ENCODE measurements around the gene NMRK1. TPM values are rescaled to one million over a fixed set of nuclear protein-coding genes. Genes with fewer than 3 reads are reported as not detected.

Gene NMRK1
- total RNA-seq (10 to 100 TPM; 33.1 TPM), polyA plus RNA-seq (10 to 100 TPM; 40.1 to 62.6 TPM)
- long read RNA-seq, donor 1, transcript NMRK1-201 (9 exons, 1,185 nt), result major isoform, 27 of 94 reads
- long read RNA-seq, donor 1, transcript NMRK1-202 (8 exons, 1,121 nt), result minor isoform, 6 of 94 reads
- long read RNA-seq, donor 1, transcript NMRK1-207 (7 exons, 1,903 nt), result minor isoform, 5 of 94 reads
- long read RNA-seq, donor 1, transcript NMRK1-203 (10 exons, 2,050 nt), result minor isoform, 8 of 94 reads
- long read RNA-seq, donor 1, partial matches to known transcripts, result 7 of 94 reads
- long read RNA-seq, donor 1, other reads (novel, unspliced or antisense), result 39 of 94 reads
- long read RNA-seq, donor 2, partial matches to known transcripts, result 1 of 20 reads
- long read RNA-seq, donor 2, other reads (novel, unspliced or antisense), result 14 of 20 reads

- intact Hi-C loops (cut with DNase I), result loop anchor here (2.0 to 5.0 kb wide), 3 partner anchors 59 to 136 kb away; partner anchors contain the start of genes C9orf40 (in 2 of the 2) and CARNMT1 (in 2 of the 2)
- ATAC-seq (ENCODE audit: low FRiP score) (peak; percentile 97), DNase-seq (peak; percentile 98)
- no peaks in the 10 kb centered on the region for H3K9me3 ChIP-seq (ENCODE audit: control insufficient read depth, low read length)
- H3K36me3 ChIP-seq (ENCODE audit: control insufficient read depth in 1 of 2, insufficient read depth in 2 of 2, low read length in 1 of 2), result no peaks in the 10 kb centered on the region
- H3K27me3 ChIP-seq (ENCODE audit: control insufficient read depth in 1 of 2, insufficient read depth in 2 of 2, low read length in 1 of 2), result no peaks in the 10 kb centered on the region
- H3K4me1 ChIP-seq (ENCODE audit: control insufficient read depth in 1 of 2, insufficient read depth in 2 of 2, low read length in 2 of 2), result peaks cover 0 to 2% of the 10 kb centered on the region in 2 donors
- 0 to 1% methylated on average over 61 to 93 of the region's 93 CpGs for WGBS, 2 donors
- peak within 1 kb of the TSS in 1 of 2 donors; percentile 66 for H3K27ac ChIP-seq (ENCODE audit: low read depth in 1 of 2, low read length in 2 of 2)
- H3K4me3 ChIP-seq (ENCODE audit: low read length in 2 of 2), result peak within 1 kb of the TSS; percentile 89 to 90
Measured at GRCh38 chr9:75087824-75088645, at the start of gene NMRK1, which contains the start of gene OSTF1. Gene NMRK1 (minus strand): TSS chr9:75088155. CDS start chr9:75083115, 5,040 bp downstream. Gene OSTF1 (plus strand): TSS chr9:75088514. CDS start chr9:75088693, 179 bp downstream.

GRCh38 chr9:75134495-75134894, 46.5 kb upstream of the NMRK1 start:
- intact Hi-C loops (cut with DNase I), result no loop called here
- H3K27ac ChIP-seq (ENCODE audit: low read depth in 1 of 2, low read length in 2 of 2), result no peak overlapping the region
- WGBS, 2 donors, result 90 to 91% methylated on average over 2 of the region's 2 CpGs
- H3K9me3 ChIP-seq (ENCODE audit: control insufficient read depth, low read length), result no peaks in the 10 kb centered on the region
- no peaks in the 10 kb centered on the region for H3K4me1 ChIP-seq (ENCODE audit: control insufficient read depth in 1 of 2, insufficient read depth in 2 of 2, low read length in 2 of 2)
- no peak overlapping the region for H3K4me3 ChIP-seq (ENCODE audit: low read length in 2 of 2)
- no peak for ATAC-seq (ENCODE audit: low FRiP score)
- H3K36me3 ChIP-seq (ENCODE audit: control insufficient read depth in 1 of 2, insufficient read depth in 2 of 2, low read length in 1 of 2), result peaks cover 12% of the 10 kb centered on the region in 2 donors
- no peak for DNase-seq
- no peaks in the 10 kb centered on the region for H3K27me3 ChIP-seq (ENCODE audit: control insufficient read depth in 1 of 2, insufficient read depth in 2 of 2, low read length in 1 of 2)

GRCh38 chr9:75133396-75133795, 45.4 kb upstream of the NMRK1 start:
- intact Hi-C loops (cut with DNase I), result no loop called here
- 91 to 92% methylated on average over 3 of the region's 3 CpGs for WGBS, 2 donors

GRCh38 chr9:75132244-75132643, 44.3 kb upstream of the NMRK1 start:
- Histone ChIP-seq H3K27me3 (ENCODE audit: control insufficient read depth in 1 of 2, insufficient read depth in 2 of 2, low read length in 1 of 2) (no peaks in the 10 kb centered on the region), H3K4me1 (ENCODE audit: control insufficient read depth in 1 of 2, insufficient read depth in 2 of 2, low read length in 2 of 2) (no peaks in the 10 kb centered on the region), H3K4me3 (ENCODE audit: low read length in 2 of 2) (no peak overlapping the region), H3K9me3 (ENCODE audit: control insufficient read depth, low read length) (no peaks in the 10 kb centered on the region), H3K27ac (ENCODE audit: low read depth in 1 of 2, low read length in 2 of 2) (no peak overlapping the region), H3K36me3 (ENCODE audit: control insufficient read depth in 1 of 2, insufficient read depth in 2 of 2, low read length in 1 of 2) (peaks cover 12% of the 10 kb centered on the region in 2 donors)
- DNase-seq (no peak), ATAC-seq (ENCODE audit: low FRiP score) (no peak)
- intact Hi-C loops (cut with DNase I), result no loop called here
- 90 to 91% methylated on average over 4 of the region's 4 CpGs for WGBS, 2 donors

More at GRCh38 chr9:75133396-75133795, 45.4 kb upstream of the NMRK1 start:
- Histone ChIP-seq H3K36me3 (ENCODE audit: control insufficient read depth in 1 of 2, insufficient read depth in 2 of 2, low read length in 1 of 2) (peaks cover 12% of the 10 kb centered on the region in 2 donors), H3K4me1 (ENCODE audit: control insufficient read depth in 1 of 2, insufficient read depth in 2 of 2, low read length in 2 of 2) (no peaks in the 10 kb centered on the region), H3K27me3 (ENCODE audit: control insufficient read depth in 1 of 2, insufficient read depth in 2 of 2, low read length in 1 of 2) (no peaks in the 10 kb centered on the region), H3K4me3 (ENCODE audit: low read length in 2 of 2) (no peak overlapping the region), H3K27ac (ENCODE audit: low read depth in 1 of 2, low read length in 2 of 2) (no peak overlapping the region), H3K9me3 (ENCODE audit: control insufficient read depth, low read length) (no peaks in the 10 kb centered on the region)
- no peak for ATAC-seq (ENCODE audit: low FRiP score)
- DNase-seq, result no peak

- intact Hi-C loops (cut with DNase I), result no loop called here
- Histone ChIP-seq H3K4me1 (ENCODE audit: control insufficient read depth in 1 of 2, insufficient read depth in 2 of 2, low read length in 2 of 2) (no peaks in the 10 kb centered on the region), H3K9me3 (ENCODE audit: control insufficient read depth, low read length) (no peaks in the 10 kb centered on the region), H3K27ac (ENCODE audit: low read depth in 1 of 2, low read length in 2 of 2) (no peak overlapping the region), H3K36me3 (ENCODE audit: control insufficient read depth in 1 of 2, insufficient read depth in 2 of 2, low read length in 1 of 2) (peaks cover 12% of the 10 kb centered on the region in 2 donors), H3K4me3 (ENCODE audit: low read length in 2 of 2) (no peak overlapping the region), H3K27me3 (ENCODE audit: control insufficient read depth in 1 of 2, insufficient read depth in 2 of 2, low read length in 1 of 2) (no peaks in the 10 kb centered on the region)
- no peak for ATAC-seq (ENCODE audit: low FRiP score)
- 94 to 96% methylated on average over 3 of the region's 3 CpGs for whole genome bisulfite sequencing, 2 donors
- no peak for DNase-seq
Measured at GRCh38 chr9:75131700-75132099, 43.7 kb upstream of the NMRK1 start.

- intact Hi-C loops (cut with DNase I), result no loop called here
- Histone ChIP-seq H3K4me3 (ENCODE audit: low read length in 2 of 2) (no peak overlapping the region), H3K4me1 (ENCODE audit: control insufficient read depth in 1 of 2, insufficient read depth in 2 of 2, low read length in 2 of 2) (no peaks in the 10 kb centered on the region), H3K27ac (ENCODE audit: low read depth in 1 of 2, low read length in 2 of 2) (no peak overlapping the region), H3K9me3 (ENCODE audit: control insufficient read depth, low read length) (no peaks in the 10 kb centered on the region), H3K27me3 (ENCODE audit: control insufficient read depth in 1 of 2, insufficient read depth in 2 of 2, low read length in 1 of 2) (no peaks in the 10 kb centered on the region), H3K36me3 (ENCODE audit: control insufficient read depth in 1 of 2, insufficient read depth in 2 of 2, low read length in 1 of 2) (peaks cover 10 to 12% of the 10 kb centered on the region in 2 donors)
- WGBS, 2 donors, result 77% methylated on average over 5 of the region's 5 CpGs
- DNase-seq, result no peak
- no peak for ATAC-seq (ENCODE audit: low FRiP score)
Measured at GRCh38 chr9:75130621-75131230, 42.8 kb upstream of the NMRK1 start.

- H3K4me1 ChIP-seq (ENCODE audit: control insufficient read depth in 1 of 2, insufficient read depth in 2 of 2, low read length in 2 of 2), result no peaks in the 10 kb centered on the region
- no peak overlapping the region for H3K4me3 ChIP-seq (ENCODE audit: low read length in 2 of 2)
- no peak for DNase-seq
- 97 to 98% methylated on average over 5 of the region's 5 CpGs for WGBS, 2 donors
- intact Hi-C loops (cut with DNase I), result no loop called here
- ATAC-seq (ENCODE audit: low FRiP score), result no peak
- H3K27ac ChIP-seq (ENCODE audit: low read depth in 1 of 2, low read length in 2 of 2), result no peak overlapping the region
- H3K36me3 ChIP-seq (ENCODE audit: control insufficient read depth in 1 of 2, insufficient read depth in 2 of 2, low read length in 1 of 2), result peaks cover 10 to 12% of the 10 kb centered on the region in 2 donors
- H3K9me3 ChIP-seq (ENCODE audit: control insufficient read depth, low read length), result no peaks in the 10 kb centered on the region
- H3K27me3 ChIP-seq (ENCODE audit: control insufficient read depth in 1 of 2, insufficient read depth in 2 of 2, low read length in 1 of 2), result no peaks in the 10 kb centered on the region
Measured at GRCh38 chr9:75130172-75130571, 42.2 kb upstream of the NMRK1 start.

GRCh38 chr9:75128535-75128934, 40.6 kb upstream of the NMRK1 start:
- Histone ChIP-seq H3K27me3 (ENCODE audit: control insufficient read depth in 1 of 2, insufficient read depth in 2 of 2, low read length in 1 of 2) (no peaks in the 10 kb centered on the region), H3K9me3 (ENCODE audit: control insufficient read depth, low read length) (no peaks in the 10 kb centered on the region), H3K4me1 (ENCODE audit: control insufficient read depth in 1 of 2, insufficient read depth in 2 of 2, low read length in 2 of 2) (no peaks in the 10 kb centered on the region), H3K4me3 (ENCODE audit: low read length in 2 of 2) (no peak overlapping the region), H3K36me3 (ENCODE audit: control insufficient read depth in 1 of 2, insufficient read depth in 2 of 2, low read length in 1 of 2) (peaks cover 10% of the 10 kb centered on the region in 2 donors), H3K27ac (ENCODE audit: low read depth in 1 of 2, low read length in 2 of 2) (no peak overlapping the region)
- ATAC-seq (ENCODE audit: low FRiP score), result no peak
- intact Hi-C loops (cut with DNase I), result no loop called here
- DNase-seq, result no peak
- WGBS, 2 donors, result 94% methylated on average over 2 of the region's 2 CpGs
